HCT116 (cell line): ENCODE data around the gene SAMD4A. TPM values are rescaled to one million over a fixed set of nuclear protein-coding genes. Genes with fewer than 3 reads are reported as not detected.

Experiments
- ATAC-seq: fragments of 200-7000 bp; cut with Tn5 transposase; 2 replicates; pipeline ENCODE4 v1.9.1; 2020; ENCODE audit warnings: mild to moderate bottlenecking, moderate library complexity
- BruUV-seq: library from RNA; stranded (reverse); fragments of 400-500 nt; replicated peaks from 2 replicates; lab custom pipeline; 2021; lab: Mats Ljungman, UMichigan
- CTCF ChIA-PET: fragments of 300-600 bp; sonication (Branson Sonifier 250); formaldehyde crosslinking; loops from one replicate; lab custom pipeline; 2021; ENCODE audit warnings: antibody characterized with exemption; lab: Charles Lee
- POLR2A ChIA-PET: fragments of 300-600, 350-600 bp; sonication (Branson Sonifier 250); formaldehyde crosslinking; loops from one replicate; lab custom pipeline; 2021; ENCODE audit warnings: antibody characterized with exemption; lab: Charles Lee
- RAD21 ChIA-PET, 2 experiments: fragments of 300-600 bp; sonication (Branson Sonifier 250); formaldehyde crosslinking; loops; one replicate each; lab custom pipeline; 2023; ENCODE audit warnings: low total read pairs in 2 of 2; ENCODE audit not compliant: uncharacterized antibody in 2 of 2, unreplicated experiment in 2 of 2, low non-redundant PET in 1 of 2; lab: Charles Lee
- DNase-seq: peaks from one replicate; pipeline ENCODE4 v3.0.0-alpha.2; 2010; ENCODE audit warnings: low read depth, low spot score
- H2AFZ ChIP-seq: fragments of 200-600 bp; shearing (Covaris generic), sonication (generic); 2 replicates; pipeline ENCODE4 v1.6.1; 2017; ENCODE audit warnings: low read depth, mixed run types, mixed read lengths, antibody characterized with exemption, low read length; ENCODE audit not compliant: poor library complexity, severe bottlenecking
- H3K27ac ChIP-seq: 2 replicates; pipeline ENCODE4 v1.5.1; 2012; ENCODE audit warnings: low read depth, low read length
- H3K27me3 ChIP-seq: fragments of 200-600 bp; sonication (generic); 2 replicates; pipeline ENCODE4 v1.6.1; 2016; ENCODE audit warnings: mixed run types, low read length, mixed read lengths; ENCODE audit not compliant: insufficient read depth
- H3K36me3 ChIP-seq, 2 experiments: fragments of 200-500 bp in 1 of 2; fragments of 200-600 bp in 1 of 2; sonication (Bioruptor generic) in 1 of 2; sonication (generic) in 1 of 2; 2 replicates each; pipeline versions ENCODE4 v1.5.1 to v1.6.1; 2014 to 2016; ENCODE audit warnings: low read length in 2 of 2, inconsistent platforms in 1 of 2, mixed read lengths in 1 of 2, mixed run types in 1 of 2; ENCODE audit not compliant: insufficient read depth in 2 of 2, control insufficient read depth in 1 of 2
- H3K4me1 ChIP-seq, 2 experiments: fragments of 200-600 bp in 1 of 2; sonication (generic) in 1 of 2; 2 replicates each; pipeline versions ENCODE4 v1.5.1 to v1.6.1; 2012 to 2017; ENCODE audit warnings: low read length in 2 of 2, inconsistent platforms in 1 of 2, mild to moderate bottlenecking in 1 of 2, mixed read lengths in 1 of 2, mixed run types in 1 of 2, moderate library complexity in 1 of 2; ENCODE audit not compliant: insufficient read depth in 2 of 2, control insufficient read depth in 1 of 2
- H3K4me2 ChIP-seq: fragments of 200-600 bp; sonication (generic); 2 replicates; pipeline ENCODE4 v1.6.1; 2017; ENCODE audit warnings: mixed run types, low read length, mixed read lengths
- H3K4me3 ChIP-seq, 2 experiments: fragments of 200-600 bp in 1 of 2; sonication (generic) in 1 of 2; replicated peaks in 1 of 2; 2 replicates each; pipeline ENCODE4 v1.5.1; 2011 to 2016; ENCODE audit warnings: low read length in 2 of 2, control low read depth in 1 of 2, low read depth in 1 of 2, mild to moderate bottlenecking in 1 of 2, mixed read lengths in 1 of 2, mixed run types in 1 of 2
- H3K79me2 ChIP-seq: fragments of 200-600 bp; sonication (generic); 2 replicates; pipeline ENCODE4 v1.6.1; 2017; ENCODE audit warnings: mild to moderate bottlenecking, mixed run types, low read length, moderate library complexity, mixed read lengths; ENCODE audit not compliant: insufficient read depth
- H3K9ac ChIP-seq: fragments of 200-600 bp; sonication (generic); 2 replicates; pipeline ENCODE4 v1.6.1; 2016; ENCODE audit warnings: low read length, mixed read lengths
- H3K9me2 ChIP-seq: fragments of 200-600 bp; sonication (generic), shearing (Covaris generic); 2 replicates; pipeline ENCODE4 v1.6.1; 2017; ENCODE audit warnings: mixed run types, mild to moderate bottlenecking, moderate library complexity; ENCODE audit not compliant: insufficient read depth
- H3K9me3 ChIP-seq, 2 experiments: fragments of 200-500 bp in 1 of 2; fragments of 200-600 bp in 1 of 2; sonication (Bioruptor generic) in 1 of 2; sonication (generic) in 1 of 2; 2 replicates each; pipeline ENCODE4 v1.6.1; 2014 to 2017; ENCODE audit warnings: low read length in 2 of 2, mixed read lengths in 2 of 2, inconsistent platforms in 1 of 2, low read depth in 1 of 2, mild to moderate bottlenecking in 1 of 2, mixed run types in 1 of 2, moderate library complexity in 1 of 2; ENCODE audit not compliant: control insufficient read depth in 1 of 2, insufficient read depth in 1 of 2
- H4K20me1 ChIP-seq: fragments of 200-600 bp; sonication (generic), shearing (Covaris generic); 2 replicates; pipeline ENCODE4 v1.6.1; 2017; ENCODE audit warnings: mixed run types, mild to moderate bottlenecking, moderate library complexity; ENCODE audit not compliant: insufficient read depth
- CBX3 ChIP-seq: IDR thresholded peaks from 2 replicates; pipeline ENCODE4 v1.6.1; 2012; ENCODE audit warnings: low read depth
- EGR1 ChIP-seq: IDR thresholded peaks from 2 replicates; pipeline ENCODE4 v1.6.1; 2012; ENCODE audit warnings: low read depth
- ELF1 ChIP-seq: IDR thresholded peaks from 2 replicates; pipeline ENCODE4 v1.6.1; 2012; ENCODE audit warnings: low read depth, borderline replicate concordance
- EZH2 ChIP-seq: fragments of 200-600 bp; sonication (generic); IDR thresholded peaks from 2 replicates; pipeline ENCODE4 v1.6.1; 2017; ENCODE audit warnings: antibody characterized with exemption, mixed run types
- EZH2phosphoT487 ChIP-seq: fragments of 200-600 bp; IDR thresholded peaks from 2 replicates; pipeline ENCODE4 v1.6.1; 2018; ENCODE audit warnings: antibody characterized with exemption, borderline replicate concordance
- POLR2A ChIP-seq: IDR thresholded peaks from 2 replicates; pipeline ENCODE4 v1.7.0; 2011; ENCODE audit warnings: borderline replicate concordance; ENCODE audit not compliant: insufficient read depth, insufficient read length; ENCODE audit errors: extremely low read depth
- POLR2AphosphoS5 ChIP-seq: IDR thresholded peaks from 2 replicates; pipeline ENCODE4 v1.6.1; 2011; ENCODE audit warnings: mild to moderate bottlenecking, low read depth, low read length, moderate library complexity
- RAD21 ChIP-seq: IDR thresholded peaks from 2 replicates; pipeline ENCODE4 v1.6.1; 2012; ENCODE audit warnings: low read depth, mild to moderate bottlenecking
- REST ChIP-seq: IDR thresholded peaks from 2 replicates; pipeline ENCODE4 v1.6.1; 2012; ENCODE audit warnings: low read depth
- SIN3A ChIP-seq: IDR thresholded peaks from 2 replicates; pipeline ENCODE4 v1.6.1; 2012; ENCODE audit warnings: low read depth
- SP1 ChIP-seq: IDR thresholded peaks from 2 replicates; pipeline ENCODE4 v1.6.1; 2012; ENCODE audit warnings: low read depth
- SRF ChIP-seq: IDR thresholded peaks from 2 replicates; pipeline ENCODE4 v1.6.1; 2012; ENCODE audit warnings: low read depth
- TCF7L2 ChIP-seq: IDR thresholded peaks from 2 replicates; pipeline ENCODE4 v1.7.0; 2011; ENCODE audit warnings: borderline replicate concordance, inconsistent platforms; ENCODE audit not compliant: insufficient read depth, insufficient read length; ENCODE audit errors: extremely low read depth
- YY1 ChIP-seq: IDR thresholded peaks from 2 replicates; pipeline ENCODE4 v1.6.1; 2011; ENCODE audit warnings: low read length, low read depth, moderate library complexity, mild to moderate bottlenecking; ENCODE audit not compliant: insufficient replicate concordance; ENCODE audit errors: extremely low read depth
- ZBTB33 ChIP-seq: IDR thresholded peaks from 2 replicates; pipeline ENCODE4 v1.6.1; 2011; ENCODE audit warnings: mild to moderate bottlenecking, low read length, moderate library complexity; ENCODE audit not compliant: insufficient replicate concordance; ENCODE audit errors: extremely low read depth
- ZFX ChIP-seq: fragments of 450-650 bp; IDR thresholded peaks from 2 replicates; pipeline ENCODE4 v1.6.1; 2017
- ZNF274 ChIP-seq: fragments of 200-500 bp; sonication (Bioruptor generic); IDR thresholded peaks from 2 replicates; pipeline ENCODE4 v1.6.1; 2014; ENCODE audit warnings: mild to moderate bottlenecking, low read depth, low read length, inconsistent platforms
- intact Hi-C: fragments of 100-400 bp; cut with micrococcal nuclease; formaldehyde crosslinking; loops from 2 replicates; pipeline ENCODE4 v1.10.0; 2022
- total RNA-seq: library from RNA; stranded (reverse); gene quantifications from one replicate; pipeline ENCODE4 v1.2.1, GENCODE V29; 2021; ENCODE audit not compliant: unreplicated experiment

The SAMD4A gene
- total RNA-seq, 1 experiment from 2014 or later = 9.0 TPM

- no peaks in the 10 kb centered on the region for H3K27me3 ChIP-seq
- no peak overlapping the region for H3K4me3 ChIP-seq
- H3K9ac ChIP-seq = no peak overlapping the region
- BruUV-seq = no TSS peak
- no peaks in the 10 kb centered on the region for H3K9me3 ChIP-seq
- ATAC-seq (no peak), DNase-seq (no peak)
- RAD21 ChIA-PET = no interaction called here
- intact Hi-C loops = no loop called here
- no peak overlapping the region for H2AFZ ChIP-seq
- TF ChIP-seq RAD21 (no peak), REST (no peak), SIN3A (no peak), CBX3 (no peak), EZH2phosphoT487 (no peak), SP1 (no peak), EGR1 (no peak), SRF (no peak), POLR2AphosphoS5 (no peak), POLR2A (no peak), ZFX (no peak), ZBTB33 (no peak), TCF7L2 (no peak), YY1 (no peak), ZNF274 (no peak), ELF1 (no peak), EZH2 (no peak)
- H3K27ac ChIP-seq = no peak overlapping the region
- H4K20me1 ChIP-seq = no peaks in the 10 kb centered on the region
- POLR2A ChIA-PET = no interaction called here
- H3K36me3 ChIP-seq = 0 out of 4 replicates have a peak, but pooled peaks cover 0 to 4% of the 10 kb centered on the region in 2 experiments
- H3K4me2 ChIP-seq = no peak overlapping the region
- peaks cover under 1 to 5% of the 10 kb centered on the region in 2 experiments; a peak in 3 of 4 replicates for H3K4me1 ChIP-seq
- no peaks in the 10 kb centered on the region for H3K9me2 ChIP-seq
- CTCF ChIA-PET = no interaction called here
- H3K79me2 ChIP-seq = no peaks in the 10 kb centered on the region
Observed at GRCh38 chr14:54767139-54767431, 200.2 kb downstream of the SAMD4A start.
